SK-N-SH (cell line): ENCODE results near the gene SNAI3. TPM values are rescaled to one million over a fixed set of nuclear protein-coding genes. Genes with fewer than 3 reads are reported as not detected.

Experiments used
- CTCF ChIA-PET: fragments of 300-600, 350-600 bp; formaldehyde crosslinking; extraction: SDS; loops from one replicate; lab custom pipeline; 2021; lab: Yijun Ruan, JAX
- POLR2A ChIA-PET: fragments of 350-600 bp; sonication (Branson Sonifier 250); formaldehyde crosslinking; extraction: SDS; loops from one replicate; lab custom pipeline; 2020; ENCODE audit warnings: antibody characterized with exemption, inconsistent platforms; lab: Yijun Ruan, JAX
- DNase-seq: peaks from one replicate; pipeline ENCODE4 v3.0.0; 2012
- H2AFZ ChIP-seq: fragments of 200-600 bp; sonication (generic); 2 replicates; pipeline ENCODE4 v1.8.1; 2016; ENCODE audit warnings: antibody characterized with exemption, mild to moderate bottlenecking, low read depth
- H3F3A ChIP-seq: fragments of 200-600 bp; sonication (generic); replicated peaks from 2 replicates; pipeline ENCODE3; 2016; ENCODE audit warnings: antibody characterized with exemption, mild to moderate bottlenecking; ENCODE audit not compliant: insufficient read depth
- H3K27ac ChIP-seq, 2 experiments: fragments of 200-500 bp in 1 of 2; fragments of 200-600 bp in 1 of 2; sonication (Bioruptor generic) in 1 of 2; sonication (generic), shearing (Covaris generic) in 1 of 2; 2 replicates each; pipeline versions ENCODE4 v1.5.1 to v1.6.1; 2014 to 2016; ENCODE audit warnings: low read depth in 2 of 2, inconsistent platforms in 1 of 2, low read length in 1 of 2, mild to moderate bottlenecking in 1 of 2, mixed read lengths in 1 of 2
- H3K27me3 ChIP-seq: fragments of 200-600 bp; sonication (generic), shearing (Covaris generic); 2 replicates; pipeline ENCODE4 v1.6.1; 2016; ENCODE audit warnings: mixed run types; ENCODE audit not compliant: insufficient read depth
- H3K36me3 ChIP-seq, 2 experiments: fragments of 200-500 bp in 1 of 2; fragments of 200-600 bp in 1 of 2; sonication (Bioruptor generic) in 1 of 2; sonication (generic) in 1 of 2; replicated peaks in 1 of 2; 2 replicates each; pipeline versions ENCODE3 to v1.5.1; 2014 to 2016; ENCODE audit warnings: low read length in 1 of 2, mild to moderate bottlenecking in 1 of 2; ENCODE audit not compliant: insufficient read depth in 2 of 2, control insufficient read depth in 1 of 2
- H3K4me1 ChIP-seq, 2 experiments: fragments of 200-500 bp in 1 of 2; fragments of 200-600 bp in 1 of 2; sonication (Bioruptor generic) in 1 of 2; sonication (generic), shearing (Covaris generic) in 1 of 2; 2 replicates each; pipeline versions ENCODE4 v1.5.1 to v1.6.1; 2014 to 2016; ENCODE audit warnings: low read depth in 1 of 2, low read length in 1 of 2, mixed run types in 1 of 2; ENCODE audit not compliant: insufficient read depth in 2 of 2, control insufficient read depth in 1 of 2
- H3K4me2 ChIP-seq: fragments of 200-600 bp; sonication (generic), shearing (Covaris generic); 2 replicates; pipeline ENCODE4 v1.6.1; 2017; ENCODE audit warnings: mixed run types
- H3K4me3 ChIP-seq, 2 experiments: fragments of 200-500 bp in 1 of 2; fragments of 200-600 bp in 1 of 2; sonication (Bioruptor generic) in 1 of 2; sonication (generic), shearing (Covaris generic) in 1 of 2; 2 replicates each; pipeline versions ENCODE4 v1.5.1 to v1.8.1; 2014 to 2016; ENCODE audit warnings: low read depth in 2 of 2, inconsistent platforms in 1 of 2, low read length in 1 of 2, mild to moderate bottlenecking in 1 of 2, mixed read lengths in 1 of 2, moderate library complexity in 1 of 2
- H3K79me2 ChIP-seq: fragments of 200-600 bp; sonication (generic); 2 replicates; pipeline ENCODE4 v1.8.1; 2017; ENCODE audit warnings: mild to moderate bottlenecking; ENCODE audit not compliant: insufficient read depth
- H3K9ac ChIP-seq: fragments of 200-600 bp; sonication (generic); 2 replicates; pipeline ENCODE4 v1.6.1; 2017; ENCODE audit warnings: mixed run types
- H3K9me2 ChIP-seq: fragments of 200-600 bp; sonication (generic); 2 replicates; pipeline ENCODE4 v1.6.1; 2017; ENCODE audit warnings: mixed run types
- H3K9me3 ChIP-seq: fragments of 200-600 bp; sonication (generic); 2 replicates; pipeline ENCODE4 v1.6.1; 2017; ENCODE audit warnings: mixed run types, mild to moderate bottlenecking, moderate library complexity
- H4K20me1 ChIP-seq: fragments of 200-600 bp; sonication (generic); 2 replicates; pipeline ENCODE4 v1.6.1; 2017; ENCODE audit warnings: mild to moderate bottlenecking, mixed run types; ENCODE audit not compliant: insufficient read depth
- CTCF ChIP-seq: fragments of 200-600 bp; sonication (generic); IDR thresholded peaks from 2 replicates; pipeline ENCODE4 v1.6.1; 2017; ENCODE audit warnings: antibody characterized with exemption, mild to moderate bottlenecking, moderate library complexity
- EP300 ChIP-seq, 2 experiments: IDR thresholded peaks; 2 replicates each; pipeline versions ENCODE4 v1.4.0 to v1.6.1; 2012; ENCODE audit warnings: borderline replicate concordance in 1 of 2, low read depth in 1 of 2, low read length in 1 of 2
- FOXM1 ChIP-seq: IDR thresholded peaks from 2 replicates; pipeline ENCODE4 v1.4.0; 2012; ENCODE audit warnings: low read depth, mild to moderate bottlenecking
- JUND ChIP-seq: IDR thresholded peaks from 2 replicates; pipeline ENCODE4 v1.4.0; 2012
- MEF2A ChIP-seq: IDR thresholded peaks from 2 replicates; pipeline ENCODE4 v1.4.0; 2012; ENCODE audit warnings: low read depth, borderline replicate concordance
- NRF1 ChIP-seq: IDR thresholded peaks from 2 replicates; pipeline ENCODE4 v1.6.1; 2012; ENCODE audit warnings: low read depth, mild to moderate bottlenecking, low read length
- PBX3 ChIP-seq: IDR thresholded peaks from 2 replicates; pipeline ENCODE4; 2012
- RAD21 ChIP-seq: IDR thresholded peaks from 2 replicates; pipeline ENCODE4 v1.6.1; 2012; ENCODE audit warnings: mild to moderate bottlenecking, low read length
- SIN3A ChIP-seq: IDR thresholded peaks from 2 replicates; pipeline ENCODE4 v1.6.1; 2012; ENCODE audit warnings: low read depth, mild to moderate bottlenecking, low read length, moderate library complexity, borderline replicate concordance
- TCF12 ChIP-seq: IDR thresholded peaks from 2 replicates; pipeline ENCODE4 v1.4.0; 2012
- YY1 ChIP-seq: IDR thresholded peaks from 2 replicates; pipeline ENCODE4 v1.4.0; 2012; ENCODE audit warnings: low read depth, mild to moderate bottlenecking
- WGBS: methylation state at CpG from one replicate; pipeline ENCODE4 v1.1.6; 2017; ENCODE audit warnings: low lambda C conversion rate; 5-methylcytosine and 5-hydroxymethylcytosine counted together
- polyA plus RNA-seq, 3 experiments: library from polyadenylated mRNA; depleted of rRNA; stranded (reverse); fragments of >200 nt; gene quantifications; 2 replicates each; pipeline ENCODE4 v1.2.3, GENCODE V29; 2012

SNAI3 gene
- polyA plus RNA-seq, 1 of the 3 experiments (the other 2 are of a cell fraction), result 0.03 TPM

- peaks cover 0 to 5% of the 10 kb centered on the region in 2 experiments; a peak in 1 of 4 replicates for H3K4me1 ChIP-seq
- no peaks in the 10 kb centered on the region for H3K27me3 ChIP-seq
- peaks cover 0 to 8% of the 10 kb centered on the region in 2 experiments for H3K36me3 ChIP-seq
- no peak for TF ChIP-seq RAD21
- H4K20me1 ChIP-seq, result no peaks in the 10 kb centered on the region
- ChIA-PET POLR2A (no interaction called here), CTCF (interaction anchor here (0.9 to 1.1 kb wide), 2 partner anchors 8 to 27 kb away, joined by 3 read pairs; no protein-coding TSS in a partner anchor)
- H3K9me2 ChIP-seq, result no peaks in the 10 kb centered on the region
- H2AFZ ChIP-seq, result no peak overlapping the region
- 90% methylated on average over 4 of the region's 19 CpGs for WGBS
- H3K9ac ChIP-seq, result no peak overlapping the region
- H3K4me3 ChIP-seq, result no peak overlapping the region
- peaks cover 6% of the 10 kb centered on the region for H3K79me2 ChIP-seq
- H3F3A ChIP-seq, result peaks cover 4% of the 10 kb centered on the region
- H3K9me3 ChIP-seq, result no peaks in the 10 kb centered on the region
- DNase-seq, result no peak
- no peak overlapping the region for H3K27ac ChIP-seq
- H3K4me2 ChIP-seq, result no peak overlapping the region
Observed at GRCh38 chr16:88657371-88657770, 28.9 kb downstream of the SNAI3 start.

GRCh38 chr16:88656291-88656980 is 29.9 kb downstream of the SNAI3 start:
- 66% methylated on average over 6 of the region's 25 CpGs for WGBS
- CTCF ChIA-PET, result interaction anchor here (1.1 kb wide), 1 partner anchor 9 kb away, joined by 3 read pairs; no protein-coding TSS in a partner anchor

GRCh38 chr16:88655733-88656281 is 30.5 kb downstream of the SNAI3 start:
- 88% methylated on average over 5 of the region's 29 CpGs for WGBS
- Histone ChIP-seq H3K4me1 (peaks cover 4 to 6% of the 10 kb centered on the region in 2 experiments; a peak in 2 of 4 replicates), H3K9me3 (no peaks in the 10 kb centered on the region), H3K4me2 (no peak overlapping the region), H3K79me2 (peaks cover 5% of the 10 kb centered on the region; the same call in 1 of the 2 replicates), H3F3A (no peaks in the 10 kb centered on the region), H3K9ac (no peak overlapping the region), H3K27me3 (no peaks in the 10 kb centered on the region), H3K9me2 (no peaks in the 10 kb centered on the region), H2AFZ (no peak overlapping the region), H4K20me1 (no peaks in the 10 kb centered on the region), H3K36me3 (peaks cover 0 to 8% of the 10 kb centered on the region in 2 experiments), H3K4me3 (no peak overlapping the region), H3K27ac (no peak overlapping the region)
- CTCF ChIA-PET, result no interaction called here
- TF ChIP-seq FOXM1 (no peak), YY1 (no peak), CTCF (no peak), TCF12 (no peak), SIN3A (no peak), MEF2A (no peak), PBX3 (no peak)
- DNase-seq, result no peak
- POLR2A ChIA-PET, result no interaction called here

More at GRCh38 chr16:88656291-88656980, 29.9 kb downstream of the SNAI3 start:
- no peaks in the 10 kb centered on the region for H3K9me2 ChIP-seq
- no peaks in the 10 kb centered on the region for H3K27me3 ChIP-seq
- H3K4me1 ChIP-seq, result peaks cover under 1 to 1% of the 10 kb centered on the region in 2 experiments; a peak in 2 of 4 replicates
- no peak overlapping the region for H3K4me2 ChIP-seq
- POLR2A ChIA-PET, result no interaction called here
- peaks cover 3% of the 10 kb centered on the region for H3F3A ChIP-seq
- peaks cover 5% of the 10 kb centered on the region; the same call in 1 of the 2 replicates for H3K79me2 ChIP-seq
- no peak overlapping the region for H3K9ac ChIP-seq
- no peak overlapping the region for H3K4me3 ChIP-seq
- H2AFZ ChIP-seq, result no peak overlapping the region
- no peaks in the 10 kb centered on the region for H4K20me1 ChIP-seq
- H3K36me3 ChIP-seq, result peaks cover 0 to 8% of the 10 kb centered on the region in 2 experiments
- DNase-seq, result no peak
- H3K9me3 ChIP-seq, result no peaks in the 10 kb centered on the region
- no peak overlapping the region for H3K27ac ChIP-seq
- TF ChIP-seq NRF1 (no peak), JUND (no peak), MEF2A (no peak), EP300 (IDR thresholded peaks at IDR 0.05; ENCODE audit: borderline replicate concordance in 1 of 2, low read depth in 1 of 2, low read length in 1 of 2) (no peak)
